ENCODE results near the gene RAB28. TPM values are rescaled to one million over a fixed set of nuclear protein-coding genes. Genes with fewer than 3 reads are reported as not detected.

The RAB28 gene
- total and polyA plus RNA-seq, 9 of the 15 experiments (the other 6 are each of a cell fraction or from before 2014, with no cell fraction given) = 6.7 to 40.4 (median 23.0) TPM

GRCh38 chr4:13365195-13365594 is 118.9 kb downstream of the RAB28 start (continued):
- TF ChIP-seq MCM5 (IDR thresholded peaks at IDR 0.05; ENCODE audit: low read depth) = no peak
- TF ChIP-seq SAFB2 (IDR thresholded peaks at IDR 0.05; ENCODE audit: borderline replicate concordance, low read depth, low read length, severe bottlenecking) = no peak
- TF ChIP-seq RAD51 (IDR thresholded peaks at IDR 0.05; ENCODE audit: borderline replicate concordance, low read depth) = no peak
- no peak for TF ChIP-seq XRCC4 (IDR thresholded peaks at IDR 0.05; ENCODE audit: extremely low read depth, insufficient read depth, insufficient read length)
- no peak for TF ChIP-seq MAFG (tag; conservative IDR thresholded peaks at IDR 0.05)
- TF ChIP-seq HMG20A (CRISPR knock-in tag; conservative IDR thresholded peaks at IDR 0.05) = no peak
- no peak for TF ChIP-seq ZC3H4 (CRISPR knock-in tag; IDR thresholded peaks at IDR 0.05; ENCODE audit: borderline replicate concordance)
- TF ChIP-seq FOXP4 (CRISPR knock-in tag; IDR thresholded peaks at IDR 0.05; ENCODE audit: borderline replicate concordance) = no peak
- TF ChIP-seq SREBF2 (CRISPR knock-in tag; IDR thresholded peaks at IDR 0.05) = no peak
- TF ChIP-seq ZNF707 (CRISPR knock-in tag; conservative IDR thresholded peaks at IDR 0.05) = no peak
- no peak for TF ChIP-seq HMG20B (CRISPR knock-in tag; IDR thresholded peaks at IDR 0.05)
- no peak for TF ChIP-seq BRD9 (IDR thresholded peaks at IDR 0.05; ENCODE audit: low read depth, partially characterized antibody)
